ENCODE measurements around the gene KIF16B. TPM values are rescaled to one million over a fixed set of nuclear protein-coding genes. Genes with fewer than 3 reads are reported as not detected.

Gene KIF16B
- total and polyA plus RNA-seq, 10 of the 15 experiments (the other 5 are each of a cell fraction or from before 2014, with no cell fraction given) = 0.21 to 5.2 (median 3.0) TPM

DNA sequence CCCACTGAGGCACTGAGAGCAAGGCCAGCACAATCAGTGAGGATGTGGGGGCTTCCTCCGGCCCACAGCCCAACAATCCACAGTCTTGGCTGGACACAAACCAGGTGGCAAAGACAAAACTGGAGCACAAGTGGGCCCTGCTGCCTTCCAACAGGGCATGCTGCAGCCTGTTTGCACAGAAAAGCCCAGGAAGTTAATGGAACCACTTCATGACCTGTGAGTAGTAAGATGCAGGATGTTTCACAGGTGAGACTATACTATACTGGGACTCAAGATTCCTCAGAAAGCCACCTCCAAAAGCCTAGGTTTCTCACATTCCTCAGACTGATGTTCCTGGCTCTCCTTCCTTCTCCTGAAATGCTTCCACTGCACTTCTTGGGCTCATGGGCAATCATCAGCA, 235.5 kb downstream of the KIF16B start:
- FAIRE-seq (no peak), ATAC-seq (no peak), DNase-seq (ENCODE audit: low read depth, low spot score) (no peak)
- no peaks in the 10 kb centered on the region for H3K79me2 ChIP-seq (ENCODE audit: control insufficient read depth, insufficient read depth, low read length)
- SMC1A ChIA-PET (ENCODE audit: uncharacterized antibody, unreplicated experiment) = no interaction called here
- H3K9ac ChIP-seq (ENCODE audit: control insufficient read depth, insufficient read depth, low read length) = no peak overlapping the region
- no TSS peak for BruUV-seq (replicated peaks)
- H3K4me3 ChIP-seq = no peak overlapping the region
- no peak for TF ChIP-seq ASH2L (IDR thresholded peaks at IDR 0.05; ENCODE audit: borderline replicate concordance, low read depth)
- no peak for TF ChIP-seq RUNX3 (IDR thresholded peaks at IDR 0.05; ENCODE audit: low read length)
- no peak for TF ChIP-seq SIX5 (IDR thresholded peaks at IDR 0.05; ENCODE audit: low read depth, low read length, severe bottlenecking)
- TF ChIP-seq ZSCAN29 (IDR thresholded peaks at IDR 0.05) = no peak
- TF ChIP-seq KLF5 (IDR thresholded peaks at IDR 0.05; ENCODE audit: partially characterized antibody) = no peak
- TF ChIP-seq, protein P1, sequence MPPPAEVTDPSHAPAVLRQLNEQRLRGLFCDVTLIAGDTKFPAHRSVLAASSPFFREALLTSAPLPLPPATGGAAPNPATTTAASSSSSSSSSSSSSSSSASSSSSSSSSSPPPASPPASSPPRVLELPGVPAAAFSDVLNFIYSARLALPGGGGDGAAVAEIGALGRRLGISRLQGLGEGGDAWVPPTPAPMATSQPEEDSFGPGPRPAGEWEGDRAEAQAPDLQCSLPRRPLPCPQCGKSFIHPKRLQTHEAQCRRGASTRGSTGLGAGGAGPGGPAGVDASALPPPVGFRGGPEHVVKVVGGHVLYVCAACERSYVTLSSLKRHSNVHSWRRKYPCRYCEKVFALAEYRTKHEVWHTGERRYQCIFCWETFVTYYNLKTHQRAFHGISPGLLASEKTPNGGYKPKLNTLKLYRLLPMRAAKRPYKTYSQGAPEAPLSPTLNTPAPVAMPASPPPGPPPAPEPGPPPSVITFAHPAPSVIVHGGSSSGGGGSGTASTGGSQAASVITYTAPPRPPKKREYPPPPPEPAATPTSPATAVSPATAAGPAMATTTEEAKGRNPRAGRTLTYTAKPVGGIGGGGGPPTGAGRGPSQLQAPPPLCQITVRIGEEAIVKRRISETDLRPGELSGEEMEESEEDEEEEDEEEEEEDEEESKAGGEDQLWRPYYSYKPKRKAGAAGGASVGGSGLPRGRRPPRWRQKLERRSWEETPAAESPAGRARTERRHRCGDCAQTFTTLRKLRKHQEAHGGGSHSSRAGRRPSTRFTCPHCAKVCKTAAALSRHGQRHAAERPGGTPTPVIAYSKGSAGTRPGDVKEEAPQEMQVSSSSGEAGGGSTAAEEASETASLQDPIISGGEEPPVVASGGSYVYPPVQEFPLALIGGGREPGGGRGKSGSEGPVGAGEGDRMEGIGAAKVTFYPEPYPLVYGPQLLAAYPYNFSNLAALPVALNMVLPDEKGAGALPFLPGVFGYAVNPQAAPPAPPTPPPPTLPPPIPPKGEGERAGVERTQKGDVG (CRISPR knock-in tag; IDR thresholded peaks at IDR 0.05) = no peak
- no peak for TF ChIP-seq IKZF1 (conservative IDR thresholded peaks at IDR 0.05)
- TF ChIP-seq TCF12 (IDR thresholded peaks at IDR 0.05; ENCODE audit: low read depth, low read length) = no peak
- no peak for TF ChIP-seq TCF7 (IDR thresholded peaks at IDR 0.05; ENCODE audit: borderline replicate concordance)
- no peak for TF ChIP-seq DPF2 (IDR thresholded peaks at IDR 0.05)
- TF ChIP-seq, protein P2, sequence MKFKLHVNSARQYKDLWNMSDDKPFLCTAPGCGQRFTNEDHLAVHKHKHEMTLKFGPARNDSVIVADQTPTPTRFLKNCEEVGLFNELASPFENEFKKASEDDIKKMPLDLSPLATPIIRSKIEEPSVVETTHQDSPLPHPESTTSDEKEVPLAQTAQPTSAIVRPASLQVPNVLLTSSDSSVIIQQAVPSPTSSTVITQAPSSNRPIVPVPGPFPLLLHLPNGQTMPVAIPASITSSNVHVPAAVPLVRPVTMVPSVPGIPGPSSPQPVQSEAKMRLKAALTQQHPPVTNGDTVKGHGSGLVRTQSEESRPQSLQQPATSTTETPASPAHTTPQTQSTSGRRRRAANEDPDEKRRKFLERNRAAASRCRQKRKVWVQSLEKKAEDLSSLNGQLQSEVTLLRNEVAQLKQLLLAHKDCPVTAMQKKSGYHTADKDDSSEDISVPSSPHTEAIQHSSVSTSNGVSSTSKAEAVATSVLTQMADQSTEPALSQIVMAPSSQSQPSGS (IDR thresholded peaks at IDR 0.05; ENCODE audit: low read length) = no peak
- TF ChIP-seq, protein P3, sequence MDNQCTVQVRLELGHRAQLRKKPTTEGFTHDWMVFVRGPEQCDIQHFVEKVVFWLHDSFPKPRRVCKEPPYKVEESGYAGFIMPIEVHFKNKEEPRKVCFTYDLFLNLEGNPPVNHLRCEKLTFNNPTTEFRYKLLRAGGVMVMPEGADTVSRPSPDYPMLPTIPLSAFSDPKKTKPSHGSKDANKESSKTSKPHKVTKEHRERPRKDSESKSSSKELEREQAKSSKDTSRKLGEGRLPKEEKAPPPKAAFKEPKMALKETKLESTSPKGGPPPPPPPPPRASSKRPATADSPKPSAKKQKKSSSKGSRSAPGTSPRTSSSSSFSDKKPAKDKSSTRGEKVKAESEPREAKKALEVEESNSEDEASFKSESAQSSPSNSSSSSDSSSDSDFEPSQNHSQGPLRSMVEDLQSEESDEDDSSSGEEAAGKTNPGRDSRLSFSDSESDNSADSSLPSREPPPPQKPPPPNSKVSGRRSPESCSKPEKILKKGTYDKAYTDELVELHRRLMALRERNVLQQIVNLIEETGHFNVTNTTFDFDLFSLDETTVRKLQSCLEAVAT (IDR thresholded peaks at IDR 0.05) = no peak
- TF ChIP-seq ZNF217 (IDR thresholded peaks at IDR 0.05) = no peak
- TF ChIP-seq CHD1 (IDR thresholded peaks at IDR 0.05; ENCODE audit: low read depth, low read length) = no peak
- TF ChIP-seq RFX5 (IDR thresholded peaks at IDR 0.05; ENCODE audit: low read depth, low read length) = no peak
- no peak for TF ChIP-seq IKZF2 (IDR thresholded peaks at IDR 0.05)
- TF ChIP-seq ZBED1 (IDR thresholded peaks at IDR 0.05; ENCODE audit: borderline replicate concordance) = no peak
- no peak for TF ChIP-seq STAT3 (IDR thresholded peaks at IDR 0.05; ENCODE audit: low read depth, low read length)
- no peak for TF ChIP-seq GATAD2B (conservative IDR thresholded peaks at IDR 0.05; ENCODE audit: low read depth)
- H3K36me3 ChIP-seq (ENCODE audit: control insufficient read depth in 2 of 2, insufficient read depth in 2 of 2, low read length in 1 of 2) = no peaks in the 10 kb centered on the region
- POLR2A ChIA-PET = no interaction called here
- H3K27ac ChIP-seq (ENCODE audit: control insufficient read depth, insufficient read depth) = no peak overlapping the region
- intact Hi-C loops (cut with micrococcal nuclease; ENCODE audit: unreplicated experiment) = no loop called here
- H3K27me3 ChIP-seq (replicated peaks in 1 of 2; ENCODE audit: control insufficient read depth in 2 of 2, insufficient read depth in 2 of 2, low read length in 1 of 2) = no peaks in the 10 kb centered on the region
- RAD21 ChIA-PET (ENCODE audit: unreplicated experiment) = no interaction called here
- no peaks in the 10 kb centered on the region for H4K20me1 ChIP-seq (ENCODE audit: control insufficient read depth, insufficient read depth)
- H3K9me3 ChIP-seq (replicated peaks; ENCODE audit: control insufficient read depth, insufficient read depth, low read length) = no peaks in the 10 kb centered on the region
- H2AFZ ChIP-seq (ENCODE audit: control insufficient read depth, low read depth, low read length) = no peak overlapping the region
- CTCF ChIA-PET = no interaction called here
- H3K4me2 ChIP-seq (ENCODE audit: control insufficient read depth, insufficient read depth) = no peak overlapping the region
- H3K4me1 ChIP-seq (ENCODE audit: control insufficient read depth, insufficient read depth, low read length) = no peaks in the 10 kb centered on the region
- 0% methylated on average over 1 of the region's 1 CpG for WGBS (ENCODE audit: insufficient coverage, insufficient replicate concordance, low lambda C conversion rate, missing lambda C conversion rate)
- in situ Hi-C loops (cut with MboI) = no loop called here

Measured in GM12878 (cell line).